IMR-90 (cell line): ENCODE data around the gene TMEM176B. TPM values are rescaled to one million over a fixed set of nuclear protein-coding genes. Genes with fewer than 3 reads are reported as not detected.

Source experiments
- ATAC-seq: fragments of 200-7000 bp; cut with Tn5 transposase; 2 replicates; pipeline ENCODE4 v1.9.1; 2020; ENCODE audit warnings: low read depth, mild to moderate bottlenecking, moderate library complexity
- BruUV-seq: library from RNA; stranded (reverse); fragments of 400-500 nt; replicated peaks from 2 replicates; lab custom pipeline; 2021; lab: Mats Ljungman, UMichigan
- CTCF ChIA-PET: fragments of 300-600 bp; formaldehyde crosslinking; extraction: SDS; loops from one replicate; lab custom pipeline; 2021; ENCODE audit warnings: antibody characterized with exemption; lab: Yijun Ruan, JAX
- POLR2A ChIA-PET: fragments of 300-600 bp; sonication (Branson Sonifier 250); formaldehyde crosslinking; loops from one replicate; lab custom pipeline; 2022; ENCODE audit warnings: antibody characterized with exemption; ENCODE audit not compliant: unreplicated experiment; lab: Charles Lee
- DNase-seq: peaks from one replicate; pipeline ENCODE4 v3.0.0; 2013
- H2AFZ ChIP-seq: replicated peaks from 2 replicates; pipeline ENCODE3; 2013; ENCODE audit warnings: low read length, mild to moderate bottlenecking; ENCODE audit not compliant: poor library complexity
- H2AK5ac ChIP-seq: 2 replicates; pipeline ENCODE4 v1.6.1; 2013; ENCODE audit warnings: low read depth, low read length, inconsistent platforms
- H2AK9ac ChIP-seq: replicated peaks from 2 replicates; pipeline ENCODE3; 2013; ENCODE audit warnings: mild to moderate bottlenecking, low read depth, low read length, moderate library complexity; ENCODE audit not compliant: poor library complexity
- H2BK120ac ChIP-seq: 2 replicates; pipeline ENCODE4 v1.6.1; 2013; ENCODE audit warnings: low read depth, low read length, inconsistent platforms
- H2BK15ac ChIP-seq: 3 replicates; pipeline ENCODE4 v1.6.1; 2013; ENCODE audit warnings: low read depth, low read length, inconsistent platforms
- H2BK20ac ChIP-seq: 2 replicates; pipeline ENCODE4 v1.6.1; 2013; ENCODE audit warnings: low read depth, mild to moderate bottlenecking, inconsistent platforms, low read length, moderate library complexity
- H2BK5ac ChIP-seq: 2 replicates; pipeline ENCODE4 v1.6.1; 2013; ENCODE audit warnings: mild to moderate bottlenecking, low read depth, low read length, inconsistent platforms; ENCODE audit not compliant: poor library complexity, severe bottlenecking
- H3K14ac ChIP-seq: replicated peaks from 2 replicates; pipeline ENCODE4 v1.6.1; 2013; ENCODE audit warnings: low read depth, low read length, inconsistent platforms
- H3K18ac ChIP-seq: 2 replicates; pipeline ENCODE4 v1.6.1; 2013; ENCODE audit warnings: low read depth, low read length, control low read depth
- H3K23ac ChIP-seq: 2 replicates; pipeline ENCODE4 v1.6.1; 2013; ENCODE audit warnings: low read depth, low read length, inconsistent platforms
- H3K27ac ChIP-seq: 2 replicates; pipeline ENCODE4 v1.5.1; 2013; ENCODE audit warnings: mild to moderate bottlenecking, control low read depth, low read length; ENCODE audit not compliant: insufficient read depth
- H3K27me3 ChIP-seq: 2 replicates; pipeline ENCODE4 v1.6.1; 2013; ENCODE audit warnings: low read length; ENCODE audit not compliant: control insufficient read depth, insufficient read depth
- H3K36me3 ChIP-seq: 2 replicates; pipeline ENCODE4 v1.6.1; 2013; ENCODE audit warnings: low read length, mixed read lengths; ENCODE audit not compliant: control insufficient read depth, insufficient read depth
- H3K4ac ChIP-seq: 2 replicates; pipeline ENCODE4 v1.6.1; 2013; ENCODE audit warnings: low read depth, low read length, inconsistent platforms
- H3K4me1 ChIP-seq: 2 replicates; pipeline ENCODE4 v1.6.1; 2013; ENCODE audit warnings: low read length, mixed read lengths; ENCODE audit not compliant: control insufficient read depth, insufficient read depth
- H3K4me2 ChIP-seq: 2 replicates; pipeline ENCODE4 v1.6.1; 2013; ENCODE audit warnings: low read depth, mild to moderate bottlenecking, control low read depth, low read length, moderate library complexity
- H3K4me3 ChIP-seq: 2 replicates; pipeline ENCODE4 v1.5.1; 2013; ENCODE audit warnings: low read depth, mild to moderate bottlenecking, control low read depth, low read length, moderate library complexity; ENCODE audit not compliant: insufficient read depth
- H3K56ac ChIP-seq: 2 replicates; pipeline ENCODE4 v1.6.1; 2013; ENCODE audit warnings: low read length, inconsistent platforms; ENCODE audit not compliant: insufficient read depth; ENCODE audit errors: extremely low read depth
- H3K79me1 ChIP-seq, 2 experiments: 2 replicates each; pipeline ENCODE4 v1.6.1; 2013; ENCODE audit warnings: low read length in 2 of 2, inconsistent platforms in 1 of 2, low read depth in 1 of 2
- H3K9ac ChIP-seq: 2 replicates; pipeline ENCODE4 v1.6.1; 2013; ENCODE audit warnings: low read depth, low read length, control low read depth
- H3K9me1 ChIP-seq: 2 replicates; pipeline ENCODE4 v1.6.1; 2013; ENCODE audit warnings: low read length, inconsistent platforms; ENCODE audit not compliant: insufficient read depth
- H3K9me3 ChIP-seq: 2 replicates; pipeline ENCODE4 v1.6.1; 2013; ENCODE audit warnings: low read length; ENCODE audit not compliant: control insufficient read depth, insufficient read depth
- H4K20me1 ChIP-seq: 2 replicates; pipeline ENCODE4 v1.6.1; 2013; ENCODE audit warnings: low read length, inconsistent platforms; ENCODE audit not compliant: insufficient read depth
- H4K5ac ChIP-seq: 2 replicates; pipeline ENCODE4 v1.6.1; 2013; ENCODE audit warnings: mild to moderate bottlenecking, low read depth, low read length, control low read depth
- H4K8ac ChIP-seq, 2 experiments: 2 replicates each; pipeline ENCODE4 v1.6.1; 2013; ENCODE audit warnings: low read depth in 2 of 2, low read length in 2 of 2, control low read depth in 1 of 2, inconsistent platforms in 1 of 2
- H4K91ac ChIP-seq: 2 replicates; pipeline ENCODE4 v1.6.1; 2013; ENCODE audit warnings: low read depth, low read length, inconsistent platforms; ENCODE audit not compliant: insufficient read depth
- BHLHE40 ChIP-seq: fragments of 150-350 bp; IDR thresholded peaks from 2 replicates; pipeline ENCODE4 v1.6.1; 2016; ENCODE audit warnings: mild to moderate bottlenecking, low read depth, low read length
- CEBPB ChIP-seq: IDR thresholded peaks from 2 replicates; pipeline ENCODE4 v1.6.1; 2012; ENCODE audit warnings: low read depth, low read length, improper control_type of control experiment
- CHD1 ChIP-seq: IDR thresholded peaks from 2 replicates; pipeline ENCODE4 v1.6.1; 2012; ENCODE audit warnings: low read depth, low read length, improper control_type of control experiment
- CTCF ChIP-seq: conservative IDR thresholded peaks from 2 replicates; pipeline ENCODE4 v1.5.1; 2012; ENCODE audit warnings: mild to moderate bottlenecking, low read depth, low read length, improper control_type of control experiment
- ELK1 ChIP-seq: fragments of 150-350 bp; IDR thresholded peaks from 2 replicates; pipeline ENCODE4 v1.6.1; 2016; ENCODE audit warnings: low read depth, mild to moderate bottlenecking, low read length, moderate library complexity, borderline replicate concordance
- FOS ChIP-seq: fragments of 150-350 bp; IDR thresholded peaks from 2 replicates; pipeline ENCODE4 v1.6.1; 2016; ENCODE audit warnings: low read depth, low read length
- MAFK ChIP-seq: IDR thresholded peaks from 2 replicates; pipeline ENCODE4 v1.6.1; 2012; ENCODE audit warnings: low read depth, low read length, improper control_type of control experiment
- MAZ ChIP-seq: IDR thresholded peaks from 2 replicates; pipeline ENCODE4 v1.6.1; 2012; ENCODE audit warnings: low read depth, mild to moderate bottlenecking, low read length, improper control_type of control experiment, moderate library complexity, borderline replicate concordance
- MXI1 ChIP-seq: IDR thresholded peaks from 2 replicates; pipeline ENCODE4 v1.6.1; 2012; ENCODE audit warnings: low read depth, mild to moderate bottlenecking, low read length, moderate library complexity, borderline replicate concordance
- NFE2L2 ChIP-seq: fragments of 150-350 bp; IDR thresholded peaks from 2 replicates; pipeline ENCODE4 v1.6.1; 2016; ENCODE audit warnings: low read depth, mild to moderate bottlenecking, low read length
- POLR2A ChIP-seq: IDR thresholded peaks from 2 replicates; pipeline ENCODE4 v1.6.1; 2012; ENCODE audit warnings: mild to moderate bottlenecking, low read depth, low read length
- RAD21 ChIP-seq: IDR thresholded peaks from 2 replicates; pipeline ENCODE4 v1.6.1; 2012; ENCODE audit warnings: low read length, improper control_type of control experiment
- RCOR1 ChIP-seq: IDR thresholded peaks from 2 replicates; pipeline ENCODE4 v1.6.1; 2012; ENCODE audit warnings: mild to moderate bottlenecking, low read length, improper control_type of control experiment; ENCODE audit not compliant: insufficient replicate concordance
- RFX5 ChIP-seq: IDR thresholded peaks from 2 replicates; pipeline ENCODE4 v1.8.0; 2012; ENCODE audit warnings: low read depth, mild to moderate bottlenecking, low read length, moderate library complexity
- SMC3 ChIP-seq: fragments of 150-350 bp; IDR thresholded peaks from 2 replicates; pipeline ENCODE4 v1.6.1; 2016; ENCODE audit warnings: low read depth, mild to moderate bottlenecking, antibody characterized with exemption, low read length, moderate library complexity
- USF2 ChIP-seq: fragments of 150-350 bp; IDR thresholded peaks from 2 replicates; pipeline ENCODE4 v1.6.1; 2017; ENCODE audit warnings: mild to moderate bottlenecking, antibody characterized with exemption, low read length, low read depth
- WGBS, 2 experiments: methylation state at CpG; one replicate each; pipeline versions ENCODE4 v1.1.5 to v1.1.7; 2013; ENCODE audit warnings: missing lambda C conversion rate in 2 of 2; ENCODE audit not compliant: insufficient read length in 1 of 2; ENCODE audit errors: extremely low coverage in 2 of 2; 5-methylcytosine and 5-hydroxymethylcytosine counted together
- dilution Hi-C: fragments of 300-500 bp; cut with HindIII; formaldehyde crosslinking; loops from one replicate; pipeline ENCODE4 v1.14.3; 2018; ENCODE audit warnings: low sequenced_read_pairs; ENCODE audit not compliant: unreplicated experiment
- in situ Hi-C: fragments of 300-500 bp; cut with MboI; formaldehyde crosslinking; loops from 3 replicates; pipeline ENCODE4 v1.14.3; 2019; ENCODE audit warnings: low sequenced_read_pairs, inconsistent platforms, mixed read lengths
- intact Hi-C: fragments of 100-400 bp; cut with micrococcal nuclease; formaldehyde crosslinking; loops from 2 replicates; pipeline ENCODE4 v1.10.0; 2022
- polyA plus RNA-seq, 3 experiments: library from polyadenylated mRNA; depleted of rRNA; stranded (reverse); fragments of >200 nt; gene quantifications; 2 replicates each; pipeline ENCODE4 v1.2.3, GENCODE V29; 2012; ENCODE audit warnings: low replicate concordance in 1 of 3
- total RNA-seq: library from RNA; depleted of rRNA; stranded (reverse); fragments of >200 nt; gene quantifications from 2 replicates; pipeline ENCODE4 v1.2.3, GENCODE V29; 2012

TMEM176B gene
- total and polyA plus RNA-seq, 2 of the 4 experiments (the other 2 are of a cell fraction) = not detected

GRCh38 chr7:150838965-150839650 is 38.9 kb upstream of the TMEM176B start:
- Histone ChIP-seq H3K9me1 (no peaks in the 10 kb centered on the region), H2AK9ac (no peak overlapping the region), H3K14ac (no peak overlapping the region), H2BK20ac (no peak overlapping the region), H3K36me3 (no peaks in the 10 kb centered on the region), H3K27ac (no peak overlapping the region), H3K23ac (no peak overlapping the region), H2BK5ac (no peak overlapping the region), H3K56ac (no peak overlapping the region), H4K8ac (no peak overlapping the region), H2BK15ac (no peak overlapping the region), H3K9ac (no peak overlapping the region), H3K4me1 (no peaks in the 10 kb centered on the region; the same call in 1 of the 2 replicates), H3K4me2 (no peak overlapping the region), H4K5ac (no peak overlapping the region), H4K20me1 (no peaks in the 10 kb centered on the region), H3K79me1 (no peaks in the 10 kb centered on the region), H3K18ac (no peak overlapping the region), H3K4me3 (no peak overlapping the region), H4K91ac (no peak overlapping the region), H2AK5ac (no peak overlapping the region), H3K9me3 (no peaks in the 10 kb centered on the region), H3K4ac (no peak overlapping the region), H2AFZ (no peak overlapping the region), H2BK120ac (no peak overlapping the region), H3K27me3 (no peaks in the 10 kb centered on the region; the same call in 1 of the 2 replicates)
- TF ChIP-seq MAZ (no peak), FOS (no peak), SMC3 (no peak), MAFK (no peak), USF2 (no peak), NFE2L2 (no peak), MXI1 (no peak), CHD1 (no peak), ELK1 (no peak), RFX5 (no peak), CTCF (no peak), RAD21 (no peak), POLR2A (no peak), RCOR1 (no peak), CEBPB (no peak), BHLHE40 (no peak)
- in situ Hi-C loops (no loop called here), intact Hi-C loops (no loop called here), dilution Hi-C loops (no loop called here)
- ChIA-PET CTCF (no interaction called here), POLR2A (no interaction called here)
- ATAC-seq (no peak), DNase-seq (no peak)
- WGBS, 2 experiments = 76% methylated on average over 4 of the region's 7 CpGs; no CpG with 5 or more reads in 1 of the 2 experiments
- no TSS peak for BruUV-seq
